ENCODE data around the gene ANXA4.
A peak's percentile ranks its signal among the peaks of the same experiment; 100 is the strongest.
"Not testable (repeated sequence)": the region's sequence is repeated elsewhere in the genome, so short reads cannot be mapped to it uniquely, and the experiment has no call there.

The ANXA4 gene

GRCh38 chr2:69721022-69721421 is 20.9 kb upstream of the ANXA4 start:
- no peak for DNase-seq

DNA sequence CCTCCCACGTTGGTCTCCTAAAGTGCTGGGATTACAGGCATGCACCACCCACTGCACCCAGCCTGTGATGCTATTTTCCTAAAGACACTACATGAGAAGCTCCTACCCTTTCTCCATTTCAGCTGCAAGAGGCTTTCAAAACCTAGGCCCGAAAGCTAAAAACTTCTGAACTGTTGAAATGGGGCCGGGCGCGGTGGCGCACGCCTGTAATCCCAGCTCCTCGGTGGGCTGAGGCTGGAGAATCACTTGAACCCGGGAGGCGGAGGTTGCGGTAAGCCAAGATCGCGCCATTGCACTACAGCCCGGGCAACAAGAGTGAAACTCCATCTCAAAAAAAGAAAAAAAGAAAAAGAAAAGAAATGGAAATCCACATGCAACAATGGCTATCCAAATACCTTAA is 18.1 kb upstream of the ANXA4 start:
- no peak for DNase-seq

- peak; percentile 66 for DNase-seq
Measured at GRCh38 chr2:69724540-69725159, 17.3 kb upstream of the ANXA4 start.

DNA sequence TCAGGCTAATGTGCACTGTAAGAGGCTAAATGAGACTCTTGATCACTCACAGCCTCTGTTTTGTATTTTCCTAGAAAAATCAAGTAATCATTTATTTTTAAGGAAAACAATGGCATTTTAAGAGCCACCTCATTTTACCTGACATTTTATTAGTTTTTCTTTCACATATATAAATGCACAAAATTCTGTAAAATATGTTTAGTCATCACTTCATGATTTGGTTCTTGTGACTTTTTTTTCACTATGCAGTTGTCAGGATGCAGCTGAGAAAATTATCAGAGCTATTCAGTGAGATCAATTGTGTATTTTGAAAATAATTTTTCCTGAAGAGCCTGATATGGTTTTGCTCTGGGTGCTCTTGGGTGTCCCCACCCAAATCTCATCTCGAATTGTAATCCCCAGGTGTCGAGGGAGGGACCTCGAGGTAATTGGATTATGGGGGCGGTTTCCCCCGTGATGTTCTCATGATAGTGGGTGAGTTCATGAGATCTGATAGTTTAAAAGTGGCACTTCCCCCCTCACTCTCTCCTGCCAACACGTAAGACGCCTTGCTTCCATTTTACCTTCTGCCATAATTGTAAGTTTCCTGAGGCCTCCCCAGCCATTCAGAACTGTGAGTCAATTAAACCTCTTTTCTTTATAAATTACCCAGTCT is 16.1 kb upstream of the ANXA4 start:
- no peak for DNase-seq

DNA sequence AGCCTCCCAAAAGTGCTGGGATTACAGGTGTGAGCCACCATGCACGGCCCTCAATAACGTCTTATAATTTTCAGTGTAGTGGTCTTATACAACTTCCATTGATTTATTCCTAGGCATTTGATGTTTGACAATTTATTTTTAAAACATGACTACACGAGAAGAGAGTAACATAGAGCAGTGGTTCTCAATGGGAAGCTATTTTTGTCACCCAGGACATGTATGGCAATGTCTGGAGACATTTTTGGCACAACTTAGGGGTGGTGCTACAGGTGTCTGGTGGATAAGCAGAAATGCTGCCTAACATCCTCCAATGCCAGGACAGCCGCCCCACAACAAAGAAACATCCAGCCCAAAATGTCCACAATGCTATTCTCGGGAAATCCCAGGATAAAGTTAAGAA is 12.7 kb upstream of the ANXA4 start:
- DNase-seq = no peak

DNA sequence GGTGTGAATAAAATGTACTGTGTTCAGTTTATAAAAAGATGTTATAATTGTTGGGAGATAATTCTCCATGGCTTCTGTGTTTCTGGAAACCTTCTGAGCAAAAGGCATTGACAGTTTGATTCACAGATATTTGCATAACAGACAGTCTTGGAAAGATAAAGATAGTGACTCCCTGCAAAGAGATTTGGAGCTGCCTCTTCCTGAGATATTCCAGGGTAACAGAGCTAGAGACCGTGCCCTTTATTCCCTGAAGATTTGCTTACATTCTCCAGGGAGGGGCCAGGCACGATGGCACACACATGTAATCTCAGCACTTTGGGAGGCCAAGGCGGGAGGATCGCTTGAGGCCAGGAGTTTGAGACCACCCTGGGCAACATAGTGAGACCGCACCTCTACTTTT is 12.2 kb upstream of the ANXA4 start:
- no peak for DNase-seq

DNA sequence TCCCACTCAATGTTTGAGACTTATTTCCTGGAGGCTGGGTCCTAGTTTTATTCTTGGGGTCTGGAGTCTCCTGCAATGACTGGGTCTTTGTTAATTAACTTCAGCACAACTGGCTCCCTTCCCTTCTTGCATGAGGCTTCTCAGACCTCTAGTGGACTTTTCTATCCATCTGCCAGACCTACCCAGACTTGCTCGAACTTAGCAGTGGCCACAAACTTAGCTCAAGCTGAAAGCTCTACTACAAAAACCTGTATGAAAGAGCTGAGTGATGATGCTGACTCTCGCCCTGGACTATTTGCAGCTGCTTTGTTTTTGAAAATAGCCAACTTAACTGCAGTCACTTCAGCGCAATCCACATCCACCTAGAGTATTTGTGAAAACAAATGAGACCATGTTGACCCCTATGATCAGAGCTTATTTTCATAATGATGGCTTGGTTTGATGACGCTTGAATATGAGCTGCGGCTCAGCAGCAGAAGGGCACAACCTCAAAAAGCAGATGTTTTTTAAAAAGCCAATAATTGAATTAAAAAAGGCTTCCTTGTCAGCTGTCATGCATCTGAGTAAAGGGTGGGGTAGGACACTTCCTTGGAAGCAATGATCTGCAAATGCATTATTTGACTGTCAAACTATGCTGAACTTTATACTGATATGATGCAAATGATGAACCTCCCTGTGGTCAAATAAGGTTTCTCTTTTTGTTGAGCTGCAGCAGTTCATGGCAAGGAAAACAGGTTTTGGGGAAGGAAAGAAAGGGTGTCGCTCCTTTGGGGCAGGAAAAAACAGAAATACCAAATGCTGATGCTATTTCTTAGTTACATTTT is 10.6 kb upstream of the ANXA4 start:
- no peak for DNase-seq

DNA sequence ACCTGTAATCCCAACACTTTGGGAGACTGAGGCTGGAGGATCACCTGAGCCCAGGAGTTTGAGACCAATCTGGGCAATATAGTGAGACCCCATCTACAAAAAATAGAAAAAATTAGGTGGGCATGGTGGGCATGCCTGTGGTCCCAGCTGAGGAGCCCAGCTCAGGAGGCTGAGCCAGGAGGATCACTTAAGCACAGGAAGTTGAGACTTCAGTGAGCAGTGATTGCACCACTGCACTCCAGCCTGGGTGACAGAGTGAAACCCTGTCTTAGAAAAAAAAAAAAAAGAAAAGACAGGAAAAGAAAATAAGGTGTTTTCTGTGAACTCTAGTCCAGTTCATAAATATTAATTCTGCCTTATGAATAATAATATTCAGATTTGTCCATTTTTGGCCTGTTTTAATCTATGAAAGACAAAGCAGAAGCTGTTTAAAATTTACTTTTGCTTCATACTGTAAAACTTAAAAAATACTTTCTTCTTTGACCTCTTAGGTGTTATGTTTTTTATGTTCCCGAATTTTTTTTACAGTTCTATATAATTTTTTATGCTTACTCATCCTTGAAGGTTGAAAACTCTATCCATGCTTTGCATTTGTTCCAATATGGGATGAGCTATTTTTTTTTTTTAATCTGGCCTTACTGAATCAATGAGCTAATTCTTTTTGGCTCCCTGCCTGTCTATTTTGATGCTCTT is 8.4 kb upstream of the ANXA4 start:
- peak; percentile 22 for DNase-seq

GRCh38 chr2:69734035-69734611 is 7.8 kb upstream of the ANXA4 start:
- DNase-seq = no peak

DNA sequence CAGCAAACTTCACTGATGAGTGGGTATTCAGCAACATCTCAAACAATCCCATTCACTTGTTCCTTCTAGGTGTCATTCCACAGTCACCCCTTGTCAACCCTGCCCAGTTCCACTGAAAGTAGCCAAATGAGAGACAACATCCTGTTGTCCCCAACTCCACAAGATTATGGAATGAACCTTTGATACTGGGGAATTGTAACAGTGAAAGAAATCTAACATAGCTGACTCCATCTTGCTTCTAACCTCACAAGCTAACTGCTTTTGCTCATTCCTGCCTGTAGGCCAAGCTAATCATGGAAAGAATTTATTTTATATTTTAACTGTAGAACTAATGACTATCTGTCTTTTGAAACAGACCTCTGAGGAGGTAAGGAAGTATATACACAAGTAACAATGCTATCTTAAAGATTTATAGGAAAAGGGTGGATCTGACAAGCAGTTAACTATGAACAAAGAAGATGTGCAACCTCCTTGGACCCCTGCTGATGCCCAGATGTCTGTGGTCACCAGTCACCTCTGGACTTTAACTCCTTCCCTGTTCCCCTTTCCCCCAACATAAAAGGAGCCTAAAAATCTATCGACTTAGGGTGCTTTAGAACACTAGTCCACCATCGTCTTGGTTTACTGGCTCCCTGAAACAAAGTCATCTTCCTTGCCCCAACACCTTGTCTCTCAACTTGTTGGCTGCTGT is 6.9 kb upstream of the ANXA4 start:
- DNase-seq = no peak

GRCh38 chr2:69735686-69736085 is 6.2 kb upstream of the ANXA4 start:
- no peak for DNase-seq

GRCh38 chr2:69738149-69738548 is 3.8 kb upstream of the ANXA4 start:
- not testable (repeated sequence) for DNase-seq

DNA sequence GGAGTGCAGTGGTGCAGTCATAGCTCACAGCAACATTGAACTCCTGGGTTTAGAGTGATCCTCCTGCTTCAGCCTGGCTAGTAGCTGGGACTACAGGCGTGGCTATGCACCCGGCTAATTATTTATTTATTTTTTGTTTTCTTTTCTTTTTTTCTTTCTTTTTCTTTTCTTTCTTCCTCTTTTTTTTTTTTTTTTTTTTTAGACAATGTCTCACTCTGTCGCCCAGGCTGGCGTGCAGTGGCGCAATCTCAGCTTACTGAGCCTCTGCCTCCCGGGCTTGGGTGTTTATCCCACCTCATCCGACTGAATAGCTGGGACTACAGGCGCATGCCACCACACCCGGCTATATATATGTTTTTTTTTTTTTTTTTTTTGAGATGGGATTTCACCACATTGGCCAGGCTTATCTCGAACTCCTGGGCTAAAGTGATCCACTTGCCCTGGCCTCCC is 1.4 kb upstream of the ANXA4 start:
- no peak for DNase-seq

DNA sequence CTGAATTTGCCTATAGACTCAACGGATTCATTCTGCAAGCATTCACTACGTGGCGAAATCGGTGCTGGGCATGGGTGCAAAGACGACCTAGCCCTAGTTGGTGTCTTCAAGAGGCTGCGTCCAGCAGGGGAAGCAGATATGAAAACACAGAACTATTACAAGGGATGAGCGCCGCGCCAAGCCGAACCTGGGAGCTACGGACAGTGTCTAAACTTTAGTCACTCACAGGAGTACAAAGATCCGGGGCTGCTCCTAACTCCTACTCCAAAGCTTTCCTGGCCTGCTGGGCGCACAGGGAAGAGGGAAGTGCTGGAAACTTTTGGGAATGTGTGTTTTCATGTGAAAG is 732 bp upstream of the ANXA4 start:
- peak; percentile 78 for DNase-seq

GRCh38 chr2:69742322-69742952 is 503 bp downstream of the ANXA4 start:
- no peak for DNase-seq

DNA sequence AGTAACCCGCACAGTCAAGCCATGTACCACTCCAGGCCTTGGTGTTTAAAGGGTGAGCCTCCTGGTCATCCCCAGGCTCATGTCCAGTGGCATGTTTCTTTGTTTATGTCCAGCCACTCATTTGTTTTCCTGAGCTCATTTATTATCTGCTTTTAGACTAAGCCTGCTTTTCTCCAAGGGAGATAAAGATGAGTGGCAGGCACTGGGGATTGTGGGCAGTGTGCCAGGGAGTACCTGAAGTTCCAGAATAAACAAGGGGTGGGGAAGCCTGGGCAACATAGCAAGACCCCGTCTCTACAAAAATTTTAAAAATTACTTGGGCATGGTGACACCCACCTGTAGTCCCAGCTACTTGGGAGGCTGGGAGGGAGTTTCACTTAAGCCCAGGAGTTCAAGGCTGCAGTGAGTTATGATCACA is 1.9 kb downstream of the ANXA4 start:
- no peak for DNase-seq

- DNase-seq = no peak
Measured at GRCh38 chr2:69744456-69744855, 2.5 kb downstream of the ANXA4 start.

DNA sequence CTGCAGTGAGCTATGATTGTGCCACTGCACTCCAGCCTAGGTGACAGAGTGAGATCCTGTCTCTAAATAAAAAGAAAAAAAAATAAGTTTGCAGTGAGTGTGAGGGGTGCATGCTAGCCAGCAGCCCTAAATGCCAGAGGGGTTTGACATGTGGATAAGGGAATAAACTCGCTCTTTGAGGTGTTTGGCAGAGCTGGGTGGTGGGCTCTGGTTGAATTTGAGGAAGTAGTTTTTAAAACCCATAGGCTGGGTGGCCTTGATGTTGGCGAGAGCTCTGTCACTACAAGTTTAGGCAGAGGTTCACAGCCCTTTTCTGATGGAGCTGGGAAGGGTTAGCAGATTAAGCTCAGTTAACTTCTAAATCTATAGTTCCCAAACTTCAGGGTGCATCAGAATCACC is 3.1 kb downstream of the ANXA4 start:
- no peak for DNase-seq

DNA sequence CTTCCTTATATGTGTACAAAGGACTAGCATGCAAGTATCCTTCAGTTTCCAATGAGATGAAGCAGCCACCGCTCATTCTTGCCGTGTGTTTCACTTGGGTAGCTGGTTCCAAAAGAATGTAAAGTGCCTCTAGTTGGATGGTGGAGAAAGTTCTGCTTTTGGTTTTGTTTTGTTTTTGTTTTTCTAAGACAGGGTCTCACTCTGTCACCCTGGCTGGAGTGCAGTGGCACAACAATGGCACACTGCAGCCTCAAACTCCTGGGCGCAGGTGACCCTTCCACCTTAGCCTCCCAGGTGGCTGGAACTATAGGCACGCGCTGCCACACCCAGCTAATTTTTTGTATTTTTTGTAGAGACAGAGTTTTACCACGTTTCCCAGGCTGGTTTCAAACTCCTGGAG is 8.3 kb downstream of the ANXA4 start:
- DNase-seq = no peak

DNA sequence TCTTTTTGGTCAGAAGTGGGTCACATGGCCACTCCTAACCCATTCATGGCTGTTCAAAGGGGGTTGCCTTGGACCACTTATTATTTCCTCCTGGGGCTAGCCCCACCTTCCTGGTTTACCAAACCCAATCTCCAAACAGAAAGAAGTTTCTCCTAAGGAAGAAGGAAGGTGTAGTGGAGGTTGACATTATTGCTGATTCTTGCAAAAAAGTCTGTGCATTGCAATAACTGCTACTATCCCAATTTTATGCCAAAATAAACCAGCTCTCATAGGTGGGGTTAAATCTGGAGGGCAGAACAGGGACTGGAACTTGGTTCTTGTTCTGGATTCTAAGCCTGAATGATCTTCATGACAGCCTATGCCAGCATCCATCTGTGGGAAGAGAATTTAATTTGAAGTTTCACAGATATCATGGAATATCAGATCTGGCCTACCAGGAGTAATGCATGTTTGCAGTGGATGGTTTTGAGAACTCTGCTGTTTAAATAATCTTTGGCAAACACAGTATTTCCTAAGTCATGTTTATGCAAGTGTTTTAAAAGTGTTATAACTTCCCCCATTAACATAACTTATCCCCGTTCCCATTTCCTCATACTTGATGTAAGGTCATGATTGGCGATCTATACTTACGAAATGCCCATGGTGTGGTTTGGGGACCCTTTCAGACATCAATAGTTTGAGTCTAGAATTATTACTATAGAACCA is 11.9 kb downstream of the ANXA4 start:
- no peak for DNase-seq

DNA sequence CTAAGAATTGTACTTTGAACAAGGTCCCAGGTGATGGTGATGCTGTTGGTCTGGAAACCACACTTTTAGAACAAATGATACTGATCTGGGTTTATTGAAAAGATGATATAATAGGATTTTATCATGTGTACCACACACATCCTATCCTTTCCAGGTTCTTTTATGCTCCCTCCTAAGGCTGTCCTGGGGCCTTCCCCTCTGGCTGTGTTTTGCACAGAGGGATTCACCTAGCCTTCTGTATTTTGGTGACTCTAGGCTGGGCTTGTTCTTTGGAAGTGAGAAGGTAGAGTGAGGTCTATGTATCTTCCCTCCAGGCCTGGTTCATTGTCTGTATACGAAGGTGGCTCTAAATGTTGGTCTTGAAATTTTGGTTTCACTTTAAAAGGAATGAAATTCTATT is 12.7 kb downstream of the ANXA4 start:
- no peak for DNase-seq

Measured in fibroblast of skin of abdomen (primary cell).